ENCODE results near the gene SELENOP.

- TF ChIP-seq EZH2 (IDR thresholded peaks at IDR 0.05; ENCODE audit: low read depth, unreplicated experiment) (no peak), NANOG (IDR thresholded peaks at IDR 0.05; ENCODE audit: borderline replicate concordance) (no peak), CTCF (conservative IDR thresholded peaks at IDR 0.05; ENCODE audit: low read depth in 2 of 2) (no peak), POLR2AphosphoS5 (IDR thresholded peaks at IDR 0.05; ENCODE audit: low read depth) (no peak), REST (IDR thresholded peaks at IDR 0.05; ENCODE audit: unreplicated experiment) (no peak), CREB1 (CRISPR knock-in tag; IDR thresholded peaks at IDR 0.05; ENCODE audit: low read depth) (no peak), EZH2phosphoT487 (IDR thresholded peaks at IDR 0.05; ENCODE audit: unreplicated experiment) (no peak), STAT1 (IDR thresholded peaks at IDR 0.05; ENCODE audit: unreplicated experiment) (no peak), ZNF462 (CRISPR knock-in tag; IDR thresholded peaks at IDR 0.05) (no peak), ZNF331 (CRISPR knock-in tag; IDR thresholded peaks at IDR 0.05; ENCODE audit: low read depth) (no peak), JUNB (IDR thresholded peaks at IDR 0.05; ENCODE audit: unreplicated experiment) (no peak), ZNF114 (CRISPR knock-in tag; IDR thresholded peaks at IDR 0.05) (no peak)
These were observed 10.1 kb downstream of the SELENOP start for GRCh38 chr5:42801516-42802166.
